Sigmoid colon (tissue), 3 donors: ENCODE data around the gene PPP1R12B.

ENCODE experiments used
- POLR2A ChIP-seq, 2 donors: fragments of 450-650 bp; IDR thresholded peaks; one replicate each; pipeline ENCODE4 v1.6.1; 2016; ENCODE audit warnings: antibody characterized with exemption in 2 of 2, mild to moderate bottlenecking in 2 of 2, moderate library complexity in 2 of 2
- TF ChIP-seq, protein P1 (sequence below), 4 experiments: fragments of 450-650 bp in 3 of 4; fragments of 200-600 bp in 1 of 4; IDR thresholded peaks; one replicate each; pipeline ENCODE4 v1.5.1; 2016 to 2019; ENCODE audit warnings: antibody characterized with exemption in 4 of 4, mild to moderate bottlenecking in 3 of 4, moderate library complexity in 2 of 4

DNA sequence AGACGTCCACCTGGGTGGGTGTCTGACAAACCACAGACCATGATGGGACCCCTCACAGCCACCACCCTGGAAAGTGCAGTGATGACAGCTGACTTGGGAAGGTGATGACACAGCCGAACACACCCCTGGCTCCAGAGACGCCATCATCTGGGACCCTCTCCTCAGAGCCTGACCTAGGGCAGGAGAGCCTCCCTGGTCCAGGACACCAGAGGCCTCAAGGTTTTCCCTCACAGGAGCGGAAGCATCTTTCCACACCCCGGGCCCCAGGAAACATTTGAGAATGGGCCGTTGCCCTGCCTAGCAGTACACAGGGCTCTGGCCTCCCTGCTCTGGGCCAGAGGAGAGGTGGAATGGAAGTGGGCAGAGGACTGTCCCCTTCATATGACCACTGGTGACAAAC, 282.0 kb downstream of the PPP1R12B start:
- TF ChIP-seq, protein P1, sequence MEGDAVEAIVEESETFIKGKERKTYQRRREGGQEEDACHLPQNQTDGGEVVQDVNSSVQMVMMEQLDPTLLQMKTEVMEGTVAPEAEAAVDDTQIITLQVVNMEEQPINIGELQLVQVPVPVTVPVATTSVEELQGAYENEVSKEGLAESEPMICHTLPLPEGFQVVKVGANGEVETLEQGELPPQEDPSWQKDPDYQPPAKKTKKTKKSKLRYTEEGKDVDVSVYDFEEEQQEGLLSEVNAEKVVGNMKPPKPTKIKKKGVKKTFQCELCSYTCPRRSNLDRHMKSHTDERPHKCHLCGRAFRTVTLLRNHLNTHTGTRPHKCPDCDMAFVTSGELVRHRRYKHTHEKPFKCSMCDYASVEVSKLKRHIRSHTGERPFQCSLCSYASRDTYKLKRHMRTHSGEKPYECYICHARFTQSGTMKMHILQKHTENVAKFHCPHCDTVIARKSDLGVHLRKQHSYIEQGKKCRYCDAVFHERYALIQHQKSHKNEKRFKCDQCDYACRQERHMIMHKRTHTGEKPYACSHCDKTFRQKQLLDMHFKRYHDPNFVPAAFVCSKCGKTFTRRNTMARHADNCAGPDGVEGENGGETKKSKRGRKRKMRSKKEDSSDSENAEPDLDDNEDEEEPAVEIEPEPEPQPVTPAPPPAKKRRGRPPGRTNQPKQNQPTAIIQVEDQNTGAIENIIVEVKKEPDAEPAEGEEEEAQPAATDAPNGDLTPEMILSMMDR (IDR thresholded peaks at IDR 0.05), result no peak
- TF ChIP-seq POLR2A (IDR thresholded peaks at IDR 0.05), result no peak
